Effector CD4-positive, alpha-beta T cell (primary cell): Measurements from ENCODE around the gene CWC15.
"Not testable (repeated sequence)": the region's sequence is repeated elsewhere in the genome, so short reads cannot be mapped to it uniquely, and the experiment has no call there.

Source experiments
- DNase-seq: peaks from one replicate; pipeline ENCODE4 v3.0.0-alpha.2; 2020

The CWC15 gene

GRCh38 chr11:94948070-94948617, 25.2 kb downstream of the CWC15 start:
- DNase-seq, result no peak

- no peak for DNase-seq
Observed at GRCh38 chr11:94946812-94947211, 26.5 kb downstream of the CWC15 start.

GRCh38 chr11:94941131-94941530, 32.2 kb downstream of the CWC15 start:
- no peak for DNase-seq

- no peak for DNase-seq
Observed at GRCh38 chr11:94939346-94939745, 34.0 kb downstream of the CWC15 start.

- no peak for DNase-seq
Observed at GRCh38 chr11:94938095-94939055, 35.0 kb downstream of the CWC15 start.

GRCh38 chr11:94934846-94935245, 38.5 kb downstream of the CWC15 start:
- no peak for DNase-seq

- no peak for DNase-seq
Observed at GRCh38 chr11:94934362-94934761, 39.0 kb downstream of the CWC15 start.

GRCh38 chr11:94933223-94934130, 39.9 kb downstream of the CWC15 start:
- no peak for DNase-seq

- DNase-seq, result no peak
Observed at GRCh38 chr11:94932503-94932902, 40.9 kb downstream of the CWC15 start.

GRCh38 chr11:94932072-94932471, 41.3 kb downstream of the CWC15 start:
- DNase-seq, result not testable (repeated sequence)

- DNase-seq, result no peak
Observed at GRCh38 chr11:94928117-94928990, 45.0 kb downstream of the CWC15 start.

GRCh38 chr11:94926698-94927237, 46.6 kb downstream of the CWC15 start:
- DNase-seq, result no peak

- no peak for DNase-seq
Observed at GRCh38 chr11:94926271-94926625, 47.1 kb downstream of the CWC15 start.

- DNase-seq, result no peak
Observed at GRCh38 chr11:94925422-94926270, 47.7 kb downstream of the CWC15 start.

- no peak for DNase-seq
Observed at GRCh38 chr11:94924612-94925011, 48.7 kb downstream of the CWC15 start.

GRCh38 chr11:94924171-94924572, 49.2 kb downstream of the CWC15 start:
- DNase-seq, result no peak

GRCh38 chr11:94923004-94923334, 50.4 kb downstream of the CWC15 start:
- no peak for DNase-seq

- DNase-seq, result no peak
Observed at GRCh38 chr11:94922321-94923003, 50.9 kb downstream of the CWC15 start.

- DNase-seq, result no peak
Observed at GRCh38 chr11:94920311-94920710, 53.0 kb downstream of the CWC15 start.

- DNase-seq, result not testable (repeated sequence)
Observed at GRCh38 chr11:94913718-94914394, 59.5 kb downstream of the CWC15 start.
